GM19397 (cell line): ENCODE results near the gene ACOT4.
"Not testable (repeated sequence)": the region's sequence is repeated elsewhere in the genome, so short reads cannot be mapped to it uniquely, and the experiment has no call there.

Source experiments
- ATAC-seq: cut with Tn5 transposase; IDR thresholded peaks from one replicate; pipeline ENCODE4 v1.9.1; 2021; ENCODE audit warnings: mild to moderate bottlenecking, moderate library complexity; ENCODE audit not compliant: unreplicated experiment

ACOT4 gene

GRCh38 chr14:73630009-73630780 is 38.5 kb downstream of the ACOT4 start:
- no peak for ATAC-seq

GRCh38 chr14:73633116-73634010 is 41.7 kb downstream of the ACOT4 start:
- ATAC-seq, result no peak

GRCh38 chr14:73634011-73634833 is 42.5 kb downstream of the ACOT4 start:
- no peak for ATAC-seq

- not testable (repeated sequence) for ATAC-seq
Observed at GRCh38 chr14:73636355-73636754, 44.7 kb downstream of the ACOT4 start.

- no peak for ATAC-seq
Observed at GRCh38 chr14:73637830-73638229, 46.2 kb downstream of the ACOT4 start.

GRCh38 chr14:73640796-73641365 is 49.2 kb downstream of the ACOT4 start:
- ATAC-seq, result no peak

- ATAC-seq, result peak; percentile 99
Observed at GRCh38 chr14:73644531-73645247, 53.0 kb downstream of the ACOT4 start, which contains the start of gene DNAL1. TSS of gene DNAL1 (plus strand) at chr14:73644986. CDS start at chr14:73645040, 54 bp downstream.

GRCh38 chr14:73645248-73645610 is 53.6 kb downstream of the ACOT4 start:
- no peak for ATAC-seq
